Subcutaneous adipose tissue (tissue), 4 donors: ENCODE measurements around the gene SLC39A7. TPM values are rescaled to one million over a fixed set of nuclear protein-coding genes. Genes with fewer than 3 reads are reported as not detected.

ENCODE experiments used
- CTCF ChIP-seq: fragments of 450-650 bp; IDR thresholded peaks from one replicate; pipeline ENCODE4 v1.5.1; 2016; ENCODE audit warnings: low read depth, mild to moderate bottlenecking, control low read depth, antibody characterized with exemption, moderate library complexity
- total RNA-seq, 4 donors: library from RNA; depleted of rRNA; stranded (reverse); fragments of >200 nt; gene quantifications; one replicate each; pipeline ENCODE4 v1.1.0, GENCODE V29; 2016

The SLC39A7 gene
- total RNA-seq, 4 donors from 2014 or later, result 49.0 to 54.9 (median 52.5) TPM

- TF ChIP-seq CTCF, result no peak
Measured at GRCh38 chr6:33185190-33185589, 15.5 kb upstream of the SLC39A7 start.

GRCh38 chr6:33185654-33186187 is 14.9 kb upstream of the SLC39A7 start:
- TF ChIP-seq CTCF, result no peak

GRCh38 chr6:33187809-33188208 is 12.9 kb upstream of the SLC39A7 start:
- no peak for TF ChIP-seq CTCF

- no peak for TF ChIP-seq CTCF
Measured at GRCh38 chr6:33189164-33189563, 11.5 kb upstream of the SLC39A7 start.

- TF ChIP-seq CTCF, result no peak
Measured at GRCh38 chr6:33189625-33190448, 10.8 kb upstream of the SLC39A7 start.

- no peak for TF ChIP-seq CTCF
Measured at GRCh38 chr6:33190504-33191107, 10.1 kb upstream of the SLC39A7 start.

GRCh38 chr6:33191383-33192104 is 9.1 kb upstream of the SLC39A7 start:
- no peak for TF ChIP-seq CTCF
